ELR (cell line): ENCODE results near the gene RBBP6.
"Not testable (repeated sequence)": the region's sequence is repeated elsewhere in the genome, so short reads cannot be mapped to it uniquely, and the experiment has no call there.

Source experiments
- DNase-seq: peaks from one replicate; pipeline ENCODE4 v3.0.0-alpha.2; 2015; ENCODE audit warnings: low read depth

Gene RBBP6

GRCh38 chr16:24571096-24571495, 31.7 kb downstream of the RBBP6 start:
- no peak for DNase-seq

DNA sequence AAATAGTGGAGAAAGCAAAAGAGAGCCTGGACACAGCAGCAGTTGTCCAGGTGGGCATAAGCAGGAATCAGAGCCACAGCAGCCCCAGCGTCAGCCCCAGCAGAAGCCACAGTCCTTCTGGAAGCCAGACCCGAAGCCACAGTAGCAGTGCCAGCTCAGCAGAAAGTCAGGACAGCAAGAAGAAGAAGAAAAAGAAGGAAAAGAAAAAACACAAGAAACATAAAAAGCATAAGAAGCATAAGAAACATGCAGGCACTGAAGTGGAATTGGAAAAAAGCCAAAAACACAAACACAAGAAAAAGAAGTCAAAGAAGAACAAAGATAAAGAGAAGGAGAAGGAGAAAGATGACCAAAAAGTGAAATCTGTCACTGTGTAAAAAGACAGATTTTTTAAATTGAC, 32.7 kb downstream of the RBBP6 start:
- DNase-seq, result no peak

GRCh38 chr16:24573141-24573540, 33.8 kb downstream of the RBBP6 start:
- no peak for DNase-seq

DNA sequence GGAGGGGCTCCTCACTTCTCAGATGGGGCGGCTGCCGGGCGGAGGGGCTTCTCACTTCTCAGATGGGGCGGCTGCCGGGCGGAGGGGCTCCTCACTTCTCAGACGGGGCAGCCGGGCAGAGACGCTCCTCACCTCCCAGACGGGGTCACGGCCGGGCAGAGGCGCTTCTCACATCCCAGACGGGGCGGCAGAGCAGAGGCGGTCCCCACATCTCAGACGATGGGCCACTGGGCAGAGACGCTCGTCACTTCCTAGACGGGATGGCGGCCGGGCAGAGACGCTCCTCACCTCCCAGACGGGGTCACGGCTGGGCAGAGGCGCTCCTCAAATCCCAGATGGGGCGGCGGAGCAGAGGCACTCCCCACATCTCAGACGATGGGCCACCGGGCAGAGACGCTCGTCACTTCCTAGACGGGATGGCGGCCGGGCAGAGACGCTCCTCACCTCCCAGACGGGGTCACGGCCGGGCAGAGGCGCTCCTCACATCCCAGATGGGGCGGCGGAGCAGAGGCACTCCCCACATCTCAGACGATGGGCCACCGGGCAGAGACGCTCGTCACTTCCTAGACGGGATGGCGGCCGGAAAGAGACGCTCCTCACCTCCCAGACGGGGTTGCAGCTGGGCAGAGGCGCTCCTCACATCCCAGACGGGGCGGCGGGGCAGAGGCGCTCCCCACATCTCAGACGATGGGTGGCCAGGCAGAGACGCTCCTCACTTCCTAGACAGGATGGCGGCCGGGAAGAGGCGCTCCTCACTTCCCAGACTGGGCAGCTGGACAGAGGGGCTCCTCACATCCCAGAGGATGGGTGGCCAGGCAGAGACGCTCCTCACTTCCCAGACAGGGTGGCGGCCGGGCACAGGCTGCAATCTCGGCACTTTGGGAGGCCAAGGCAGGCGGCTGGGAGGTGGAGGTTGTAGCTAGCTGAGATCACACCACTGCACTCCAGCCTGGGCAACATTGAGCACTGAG, 35.4 kb downstream of the RBBP6 start:
- not testable (repeated sequence) for DNase-seq

GRCh38 chr16:24575791-24576190, 36.4 kb downstream of the RBBP6 start:
- not testable (repeated sequence) for DNase-seq

DNA sequence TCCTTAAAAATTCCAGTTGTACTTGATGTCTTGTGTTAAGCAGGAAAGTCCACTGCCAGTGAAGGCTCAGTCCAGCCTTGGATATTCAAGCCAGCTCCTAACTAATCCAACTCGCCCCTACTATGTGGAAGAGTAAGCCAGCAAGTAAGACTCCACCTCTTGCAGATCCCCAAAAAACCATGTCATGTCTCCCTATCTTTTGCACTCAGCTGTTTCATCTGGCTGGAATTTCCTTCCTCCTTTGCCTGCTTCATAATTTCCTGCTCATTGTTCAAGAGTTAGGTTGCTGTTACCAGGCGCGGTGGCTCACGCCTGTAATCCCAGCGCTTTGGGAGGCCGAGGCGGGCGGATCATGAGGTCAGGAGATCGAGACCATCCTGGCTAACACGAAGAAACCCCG, 37.8 kb downstream of the RBBP6 start:
- DNase-seq, result peak; percentile 11

DNA sequence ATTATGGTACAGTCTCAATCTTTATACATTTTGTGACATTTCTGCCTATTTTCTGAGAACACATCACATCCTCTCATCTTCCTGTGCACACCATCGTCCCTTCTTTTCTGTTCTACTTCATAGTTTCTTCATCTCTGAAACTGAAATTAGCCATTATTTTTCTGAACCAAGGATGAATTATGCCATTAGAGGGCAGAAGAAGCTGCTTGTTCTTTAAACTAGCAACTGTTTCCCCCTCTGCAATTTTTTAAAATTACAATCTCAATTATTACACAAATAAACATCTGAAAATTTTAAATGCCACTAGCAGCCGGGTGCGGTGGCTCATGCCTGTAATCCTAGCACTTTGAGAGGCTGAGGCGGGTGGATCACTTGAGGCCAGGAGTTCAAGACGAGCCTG, 41.3 kb downstream of the RBBP6 start:
- peak; percentile 65 for DNase-seq

GRCh38 chr16:24583494-24583893, 44.1 kb downstream of the RBBP6 start:
- no peak for DNase-seq

DNA sequence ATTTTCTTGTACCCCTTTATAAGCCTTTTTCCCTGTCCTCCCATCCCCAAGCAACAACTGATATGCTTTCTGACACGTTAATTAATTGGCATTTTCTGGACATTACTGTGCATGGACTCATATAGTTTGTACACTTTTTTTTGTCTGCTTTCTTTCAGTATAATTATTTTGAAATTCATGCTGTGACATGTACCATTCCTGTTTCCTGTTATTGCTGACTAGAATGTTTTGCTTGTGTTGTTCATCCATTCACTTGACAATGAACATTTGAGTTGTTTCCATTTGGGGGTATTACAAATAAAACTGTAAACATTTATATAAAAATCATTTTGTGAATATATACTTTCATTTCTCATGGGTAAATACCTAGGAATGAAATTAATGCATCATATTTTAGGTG, 50.6 kb downstream of the RBBP6 start:
- DNase-seq, result no peak

- DNase-seq, result no peak
Observed at GRCh38 chr16:24598777-24599437, 59.5 kb downstream of the RBBP6 start.

- DNase-seq, result no peak
Observed at GRCh38 chr16:24609417-24609739, 70.0 kb downstream of the RBBP6 start.

- peak; percentile 34 for DNase-seq
Observed at GRCh38 chr16:24609740-24610415, 70.5 kb downstream of the RBBP6 start.

- DNase-seq, result peak; percentile 53
Observed at GRCh38 chr16:24610416-24610755, 71.0 kb downstream of the RBBP6 start.

- DNase-seq, result no peak
Observed at GRCh38 chr16:24611310-24611709, 71.9 kb downstream of the RBBP6 start.

- no peak for DNase-seq
Observed at GRCh38 chr16:24612656-24613055, 73.3 kb downstream of the RBBP6 start.

DNA sequence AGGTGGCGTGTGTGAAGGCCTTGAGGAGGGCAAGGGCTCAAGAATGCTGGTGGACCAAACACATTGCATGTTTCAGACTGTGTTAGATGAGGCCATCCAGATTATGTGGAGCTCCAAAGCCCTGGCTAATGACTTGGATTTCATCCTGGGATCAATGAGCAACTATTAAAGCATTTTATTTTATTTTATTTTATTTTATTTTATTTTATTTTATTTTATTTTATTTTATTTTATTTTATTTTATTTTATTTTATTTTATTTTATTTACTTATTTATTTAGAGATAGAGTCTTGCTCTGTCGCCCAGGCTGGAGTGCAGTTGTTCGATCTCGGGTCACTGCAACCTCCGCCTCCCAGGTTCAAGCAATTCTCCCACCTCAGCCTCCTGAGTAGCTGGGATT, 73.9 kb downstream of the RBBP6 start:
- not testable (repeated sequence) for DNase-seq

DNA sequence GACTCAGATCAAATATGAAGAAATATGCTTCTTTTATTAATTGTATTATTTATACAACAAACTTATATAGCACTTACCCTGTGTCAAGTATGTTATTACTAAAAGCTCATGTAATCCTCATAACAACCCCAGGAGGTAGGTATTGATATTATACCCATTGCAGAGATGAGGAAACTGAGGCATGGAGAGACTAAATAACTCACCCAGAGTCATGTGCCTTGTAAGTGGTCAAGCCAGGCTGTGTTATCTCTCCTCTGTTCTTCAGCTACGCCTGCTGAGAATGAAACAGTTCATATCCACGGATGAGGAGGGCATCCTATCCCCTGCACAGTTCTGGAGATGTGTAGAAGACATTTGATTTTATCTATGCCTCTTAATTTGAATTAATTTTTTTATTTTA, 78.1 kb downstream of the RBBP6 start:
- no peak for DNase-seq
